CD14-positive monocyte (primary cell): ENCODE data around the gene OSBPL1A. TPM values are rescaled to one million over a fixed set of nuclear protein-coding genes. Genes with fewer than 3 reads are reported as not detected.

Source experiments
- DNase-seq, 3 donors: peaks; one replicate each; pipeline ENCODE4 v3.0.0-alpha.2; 2011 to 2022
- H2AFZ ChIP-seq: 2 replicates; pipeline ENCODE4 v1.6.0; 2012; ENCODE audit warnings: mild to moderate bottlenecking, low read depth, low read length, inconsistent platforms; ENCODE audit not compliant: insufficient read depth, poor library complexity, severe bottlenecking
- H3K27ac ChIP-seq, 2 donors: 1 replicate in 1 of 2; 2 replicates in 1 of 2; pipeline ENCODE4 v1.5.1; 2012 to 2013; ENCODE audit warnings: low read length in 2 of 2, control low read depth in 1 of 2, inconsistent platforms in 1 of 2, low read depth in 1 of 2, mild to moderate bottlenecking in 1 of 2
- H3K27me3 ChIP-seq, 2 donors: one replicate each; pipeline versions ENCODE4 v1.6.0 to v1.6.1; 2011 to 2013; ENCODE audit warnings: low read length in 2 of 2; ENCODE audit not compliant: control insufficient read depth in 2 of 2, insufficient read depth in 2 of 2
- H3K36me3 ChIP-seq, 2 donors: replicated peaks in 1 of 2; 1 replicate in 1 of 2; 2 replicates in 1 of 2; pipeline versions ENCODE4 v1.5.1 to v1.6.1; 2012 to 2013; ENCODE audit warnings: low read length in 2 of 2, control low read depth in 1 of 2, inconsistent platforms in 1 of 2, mild to moderate bottlenecking in 1 of 2; ENCODE audit not compliant: insufficient read depth in 2 of 2, control insufficient read depth in 1 of 2
- H3K4me1 ChIP-seq, 2 donors: 1 replicate in 1 of 2; 2 replicates in 1 of 2; pipeline versions ENCODE4 v1.5.1 to v1.6.1; 2012 to 2013; ENCODE audit warnings: low read length in 2 of 2, control low read depth in 1 of 2, inconsistent platforms in 1 of 2, mild to moderate bottlenecking in 1 of 2, moderate library complexity in 1 of 2; ENCODE audit not compliant: insufficient read depth in 2 of 2, control insufficient read depth in 1 of 2
- H3K4me2 ChIP-seq: replicated peaks from 2 replicates; pipeline ENCODE3; 2012; ENCODE audit warnings: low read length, moderate library complexity, mild to moderate bottlenecking; ENCODE audit not compliant: poor library complexity, severe bottlenecking; ENCODE audit errors: extremely low read depth
- H3K4me3 ChIP-seq, 3 experiments: fragments of 200-600 bp in 1 of 3; sonication (generic) in 1 of 3; replicated peaks in 1 of 3; 1 replicate in 2 of 3; 2 replicates in 1 of 3; pipeline ENCODE4 v1.5.1; 2011 to 2013; ENCODE audit warnings: low read length in 3 of 3, mild to moderate bottlenecking in 3 of 3, control low read depth in 2 of 3, low read depth in 2 of 3, inconsistent platforms in 1 of 3, moderate library complexity in 1 of 3
- H3K79me2 ChIP-seq: 2 replicates; pipeline ENCODE4 v1.6.0; 2012; ENCODE audit warnings: mild to moderate bottlenecking, control low read depth, inconsistent platforms, low read length, moderate library complexity; ENCODE audit not compliant: insufficient read depth
- H3K9ac ChIP-seq: 2 replicates; pipeline ENCODE4 v1.6.0; 2017; ENCODE audit warnings: low read length, mild to moderate bottlenecking; ENCODE audit not compliant: insufficient read depth, poor library complexity, severe bottlenecking
- H3K9me3 ChIP-seq, 2 donors: replicated peaks in 1 of 2; 1 replicate in 1 of 2; 2 replicates in 1 of 2; pipeline versions ENCODE4 v1.5.1 to v1.6.1; 2012 to 2013; ENCODE audit warnings: low read length in 2 of 2, control low read depth in 1 of 2; ENCODE audit not compliant: control insufficient read depth in 1 of 2, insufficient read depth in 1 of 2
- H4K20me1 ChIP-seq: 2 replicates; pipeline ENCODE4 v1.6.0; 2012; ENCODE audit warnings: mild to moderate bottlenecking, low read length, control low read depth, moderate library complexity; ENCODE audit not compliant: insufficient read depth
- H3K27ac Mint-ChIP-seq, 7 donors: one replicate each; pipeline ENCODE4 v1.8.0; 2020; ENCODE audit warnings: mild to moderate bottlenecking in 7 of 7, mixed read lengths in 7 of 7, moderate library complexity in 6 of 7, inconsistent platforms in 2 of 7
- H3K27me3 Mint-ChIP-seq, 3 donors: one replicate each; pipeline ENCODE4 v1.8.0; 2021 to 2022; ENCODE audit warnings: low read depth in 3 of 3, mild to moderate bottlenecking in 3 of 3, mixed read lengths in 3 of 3, moderate library complexity in 3 of 3, inconsistent platforms in 1 of 3
- H3K36me3 Mint-ChIP-seq, 2 donors: one replicate each; pipeline ENCODE4 v1.8.0; 2020; ENCODE audit warnings: mixed read lengths in 2 of 2, inconsistent platforms in 1 of 2, mild to moderate bottlenecking in 1 of 2
- H3K4me1 Mint-ChIP-seq: one replicate; pipeline ENCODE4 v1.8.0; 2020; ENCODE audit warnings: mild to moderate bottlenecking, mixed read lengths
- H3K4me3 Mint-ChIP-seq, 2 donors: one replicate each; pipeline ENCODE4 v1.8.0; 2020; ENCODE audit warnings: mild to moderate bottlenecking in 2 of 2, mixed read lengths in 2 of 2, moderate library complexity in 1 of 2
- H3K9me3 Mint-ChIP-seq, 7 donors: one replicate each; pipeline ENCODE4 v1.8.0; 2020 to 2022; ENCODE audit warnings: mixed read lengths in 7 of 7, mild to moderate bottlenecking in 6 of 7, moderate library complexity in 6 of 7, inconsistent platforms in 2 of 7
- CTCF ChIP-seq: fragments of 200-600 bp; IDR thresholded peaks from one replicate; pipeline ENCODE4 v1.8.0; 2022; ENCODE audit warnings: antibody characterized with exemption, mild to moderate bottlenecking
- WGBS: methylation state at CpG from one replicate; pipeline ENCODE4 v1.1.5; 2013; ENCODE audit warnings: missing lambda C conversion rate; ENCODE audit not compliant: insufficient coverage; 5-methylcytosine and 5-hydroxymethylcytosine counted together
- intact Hi-C, 2 donors: fragments of 100-400 bp; cut with micrococcal nuclease; formaldehyde crosslinking; loops; one replicate each; pipeline versions ENCODE4 v1.15.0 to v1.15.1; 2023
- polyA plus RNA-seq, 3 donors: library from polyadenylated mRNA; depleted of rRNA in 1 of 3; unstranded in 2 of 3; stranded (reverse) in 1 of 3; fragments of 300-500 nt in 2 of 3; fragments of >200 nt in 1 of 3; fragmentation: Illumina TruSeq in 2 of 3; gene quantifications; 1 replicate in 2 of 3; 2 replicates in 1 of 3; pipeline ENCODE4 v1.2.3, GENCODE V29; 2012 to 2021

Gene OSBPL1A
- polyA plus RNA-seq, 3 donors, result 6.3 to 9.1 (median 7.1) TPM

GRCh38 chr18:24231773-24232735, 165.6 kb downstream of the OSBPL1A start:
- no peak for TF ChIP-seq CTCF
- DNase-seq, result no peak
- Histone ChIP-seq H3K79me2 (no peaks in the 10 kb centered on the region), H2AFZ (no peak overlapping the region), H3K27me3 (no peaks in the 10 kb centered on the region), H3K4me2 (no peak overlapping the region), H3K36me3 (peaks cover 19 to 51% of the 10 kb centered on the region in 2 donors), H3K4me3 (no peak overlapping the region), H3K9ac (no peak overlapping the region), H4K20me1 (no peaks in the 10 kb centered on the region), H3K27ac (no peak overlapping the region), H3K4me1 (no peaks in the 10 kb centered on the region), H3K9me3 (no peaks in the 10 kb centered on the region)
- peaks cover 0 to 1% (median 0%) of the 10 kb centered on the region in 7 donors for H3K9me3 Mint-ChIP-seq
- no peaks in the 10 kb centered on the region for H3K27me3 Mint-ChIP-seq
- intact Hi-C loops, result no loop called here
- no peaks in the 10 kb centered on the region for H3K4me1 Mint-ChIP-seq
- H3K4me3 Mint-ChIP-seq, result no peak overlapping the region
- H3K36me3 Mint-ChIP-seq, result peaks cover 44 to 54% of the 10 kb centered on the region in 2 donors
- no peak overlapping the region for H3K27ac Mint-ChIP-seq
- 88% methylated on average over 3 of the region's 8 CpGs for WGBS

- no peaks in the 10 kb centered on the region for H3K4me1 ChIP-seq
- intact Hi-C loops, result no loop called here
- no peak overlapping the region for H3K4me2 ChIP-seq
Measured at GRCh38 chr18:24230766-24231165, 166.9 kb downstream of the OSBPL1A start.

More at GRCh38 chr18:24230766-24231165, 166.9 kb downstream of the OSBPL1A start:
- Mint-ChIP-seq H3K27ac (no peak overlapping the region), H3K4me3 (no peak overlapping the region), H3K4me1 (no peaks in the 10 kb centered on the region), H3K9me3 (no peaks in the 10 kb centered on the region), H3K36me3 (peaks cover 38 to 46% of the 10 kb centered on the region in 2 donors), H3K27me3 (no peaks in the 10 kb centered on the region)
- no peak for TF ChIP-seq CTCF
- Histone ChIP-seq H2AFZ (no peak overlapping the region), H3K27ac (no peak overlapping the region), H3K9ac (no peak overlapping the region), H3K9me3 (no peaks in the 10 kb centered on the region), H3K79me2 (no peaks in the 10 kb centered on the region), H3K4me3 (no peak overlapping the region), H3K27me3 (no peaks in the 10 kb centered on the region), H4K20me1 (no peaks in the 10 kb centered on the region), H3K36me3 (peaks cover 7 to 41% of the 10 kb centered on the region in 2 donors)
- 97% methylated on average over 3 of the region's 5 CpGs for WGBS
- DNase-seq, result no peak
